ENCODE results near the gene TXNRD2.

DNA sequence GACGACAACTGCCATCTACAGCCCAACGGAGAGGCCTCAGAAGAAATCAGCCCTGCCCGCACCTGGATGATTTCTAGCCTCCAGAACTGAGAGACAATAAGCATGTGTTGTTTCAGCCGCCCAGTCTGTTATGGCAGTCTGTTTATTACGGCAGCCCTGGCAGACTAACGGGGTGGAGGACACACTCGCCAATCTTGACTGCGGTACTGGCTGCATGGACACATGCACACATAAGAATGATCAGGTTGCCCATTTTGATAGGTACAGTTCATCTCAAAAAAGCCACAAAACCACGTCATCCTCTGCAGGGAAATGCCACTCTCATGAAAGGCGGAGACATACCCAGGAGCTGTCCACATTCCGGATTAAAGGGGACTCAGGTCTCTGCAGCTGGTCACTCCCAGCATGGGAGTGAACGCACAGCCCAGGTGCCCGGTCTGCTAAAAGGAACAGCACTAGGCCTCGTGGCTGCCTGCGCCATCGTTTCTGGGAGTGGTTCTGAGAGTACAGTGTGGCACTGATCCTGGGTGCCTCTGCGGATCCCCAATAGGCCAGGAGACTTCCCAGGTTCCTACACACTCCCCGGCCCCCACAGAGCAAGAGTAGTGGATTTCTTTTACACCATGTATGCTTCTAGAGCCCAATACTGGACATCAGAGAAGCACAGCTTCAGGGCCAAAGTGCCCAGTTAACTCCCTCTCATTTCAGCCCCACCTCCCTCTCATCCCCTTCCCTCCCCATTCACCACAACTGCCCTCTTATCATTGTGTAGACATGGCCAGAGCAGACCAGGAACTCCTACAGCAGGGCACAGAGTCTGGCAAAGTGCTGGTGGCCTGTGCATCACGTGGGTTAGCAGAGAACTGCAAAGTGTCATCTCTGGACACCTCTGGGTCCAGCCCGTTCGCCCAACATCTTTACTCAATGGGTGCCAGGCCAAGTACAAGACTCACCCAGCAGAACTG, 11.8 kb downstream of the TXNRD2 start:
- TF ChIP-seq, protein P1, sequence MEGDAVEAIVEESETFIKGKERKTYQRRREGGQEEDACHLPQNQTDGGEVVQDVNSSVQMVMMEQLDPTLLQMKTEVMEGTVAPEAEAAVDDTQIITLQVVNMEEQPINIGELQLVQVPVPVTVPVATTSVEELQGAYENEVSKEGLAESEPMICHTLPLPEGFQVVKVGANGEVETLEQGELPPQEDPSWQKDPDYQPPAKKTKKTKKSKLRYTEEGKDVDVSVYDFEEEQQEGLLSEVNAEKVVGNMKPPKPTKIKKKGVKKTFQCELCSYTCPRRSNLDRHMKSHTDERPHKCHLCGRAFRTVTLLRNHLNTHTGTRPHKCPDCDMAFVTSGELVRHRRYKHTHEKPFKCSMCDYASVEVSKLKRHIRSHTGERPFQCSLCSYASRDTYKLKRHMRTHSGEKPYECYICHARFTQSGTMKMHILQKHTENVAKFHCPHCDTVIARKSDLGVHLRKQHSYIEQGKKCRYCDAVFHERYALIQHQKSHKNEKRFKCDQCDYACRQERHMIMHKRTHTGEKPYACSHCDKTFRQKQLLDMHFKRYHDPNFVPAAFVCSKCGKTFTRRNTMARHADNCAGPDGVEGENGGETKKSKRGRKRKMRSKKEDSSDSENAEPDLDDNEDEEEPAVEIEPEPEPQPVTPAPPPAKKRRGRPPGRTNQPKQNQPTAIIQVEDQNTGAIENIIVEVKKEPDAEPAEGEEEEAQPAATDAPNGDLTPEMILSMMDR (IDR thresholded peaks at IDR 0.05) = no peak
- TF ChIP-seq EZH2 (IDR thresholded peaks at IDR 0.05) = no peak
- no peak for TF ChIP-seq EZH2phosphoT487 (IDR thresholded peaks at IDR 0.05)
